IPS-NIHi7 (cell line): ENCODE results near the gene SBNO2.
A peak's percentile ranks its signal among the peaks of the same experiment; 100 is the strongest.
"Not testable (repeated sequence)": the region's sequence is repeated elsewhere in the genome, so short reads cannot be mapped to it uniquely, and the experiment has no call there.

ENCODE experiments used
- DNase-seq: peaks from one replicate; pipeline ENCODE4 v3.0.0; 2012; ENCODE audit warnings: mixed read lengths; ENCODE audit errors: extremely low spot score

Gene SBNO2

DNA sequence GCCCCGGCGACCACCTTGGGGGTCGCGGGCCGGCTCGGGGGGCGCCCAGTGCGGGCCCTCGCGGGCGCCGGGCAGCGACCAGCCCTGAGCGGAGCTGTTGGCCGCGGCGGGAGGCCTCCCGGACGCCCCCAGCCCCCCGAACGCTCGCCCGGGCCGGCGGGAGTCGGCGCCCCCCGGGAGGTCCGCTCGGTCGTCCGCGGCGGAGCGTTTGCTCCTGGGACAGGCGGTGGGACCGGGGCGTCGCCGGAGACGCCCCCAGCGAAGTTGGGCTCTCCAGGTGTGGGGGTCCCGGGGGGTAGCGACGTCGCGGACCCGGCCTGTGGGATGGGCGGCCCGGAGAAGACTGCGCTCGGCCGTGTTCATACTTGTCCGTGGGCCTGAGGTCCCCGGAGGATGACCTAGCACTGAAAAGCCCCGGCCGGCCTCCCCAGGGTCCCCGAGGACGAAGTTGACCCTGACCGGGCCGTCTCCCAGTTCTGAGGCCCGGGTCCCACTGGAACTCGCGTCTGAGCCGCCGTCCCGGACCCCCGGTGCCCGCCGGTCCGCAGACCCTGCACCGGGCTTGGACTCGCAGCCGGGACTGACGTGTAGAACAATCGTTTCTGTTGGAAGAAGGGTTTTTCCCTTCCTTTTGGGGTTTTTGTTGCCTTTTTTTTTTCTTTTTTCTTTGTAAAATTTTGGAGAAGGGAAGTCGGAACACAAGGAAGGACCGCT, 32.2 kb upstream of the SBNO2 start:
- DNase-seq = no peak

GRCh38 chr19:1205114-1206099, 31.3 kb upstream of the SBNO2 start, which contains the start of gene STK11:
TSS of gene STK11 (plus strand) at chr19:1205778. CDS start at chr19:1206914, 1,136 bp downstream.
- DNase-seq = peak; percentile 100

DNA sequence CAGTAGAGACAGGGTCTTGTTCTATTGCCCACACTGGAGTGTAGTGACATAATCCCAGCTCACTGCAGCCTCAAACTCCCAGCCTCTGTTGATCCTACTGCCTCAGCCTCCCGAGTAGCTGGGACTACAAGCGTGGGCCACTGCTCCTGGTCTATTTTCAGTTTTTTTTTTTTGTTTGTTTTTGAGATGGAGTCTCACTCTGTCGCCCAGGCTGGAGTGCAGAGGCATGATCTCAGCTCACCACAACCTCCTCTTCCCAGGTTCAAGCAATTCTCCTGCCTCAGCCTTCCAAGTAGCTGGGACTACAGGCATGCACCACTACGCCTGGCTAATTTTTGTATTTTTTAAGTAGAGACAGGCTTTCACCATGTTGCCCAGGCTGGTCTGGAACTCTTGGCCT, 26.5 kb upstream of the SBNO2 start:
- not testable (repeated sequence) for DNase-seq

GRCh38 chr19:1199531-1199930, 25.5 kb upstream of the SBNO2 start:
- no peak for DNase-seq

DNA sequence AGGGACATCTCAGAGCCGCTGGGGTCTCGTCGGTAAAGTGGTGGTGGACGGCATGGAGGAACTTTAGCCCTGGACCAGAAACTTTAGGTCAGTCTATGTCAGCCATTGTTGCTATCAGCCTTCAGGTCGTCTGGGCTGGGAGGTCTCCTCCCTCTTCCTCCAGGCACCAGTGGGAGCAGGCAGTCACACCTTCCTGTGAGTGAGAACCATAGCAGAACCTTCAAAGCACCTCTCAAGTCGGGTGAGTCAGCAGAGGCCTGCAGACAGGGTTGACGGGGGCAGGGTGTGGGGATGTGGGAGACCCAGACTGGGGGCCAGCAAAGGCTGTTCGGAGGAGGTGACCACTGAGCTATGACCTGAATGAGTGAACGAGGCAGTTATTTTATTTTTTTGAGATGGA, 15.4 kb upstream of the SBNO2 start:
- DNase-seq = no peak

GRCh38 chr19:1183543-1184172, 9.6 kb upstream of the SBNO2 start:
- DNase-seq = no peak

- no peak for DNase-seq
Measured at GRCh38 chr19:1182727-1183126, 8.7 kb upstream of the SBNO2 start.

DNA sequence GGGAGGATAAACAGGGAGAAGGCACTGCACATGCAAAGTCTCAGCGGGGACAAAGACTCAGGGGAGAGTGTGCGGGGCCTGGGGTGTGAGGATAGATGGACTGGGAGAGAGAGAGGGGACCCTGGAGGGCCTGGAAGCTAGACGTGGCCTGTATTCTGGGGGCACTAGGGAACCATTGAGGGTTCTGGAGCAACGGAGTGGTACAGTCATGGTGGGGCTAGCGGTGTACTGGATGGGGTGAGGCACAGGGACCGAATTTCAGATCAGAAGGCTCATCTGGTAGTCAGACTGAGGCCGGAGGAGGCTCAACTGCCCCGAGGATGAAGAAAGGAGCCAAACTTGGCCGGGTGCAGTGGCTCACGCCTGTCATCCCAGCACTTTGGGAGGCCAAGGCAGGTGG, 8.0 kb upstream of the SBNO2 start:
- DNase-seq = no peak

GRCh38 chr19:1181606-1182005, 7.5 kb upstream of the SBNO2 start:
- no peak for DNase-seq

- no peak for DNase-seq
Measured at GRCh38 chr19:1177322-1178114, 3.5 kb upstream of the SBNO2 start.

GRCh38 chr19:1173159-1173844, 766 bp downstream of the SBNO2 start:
- DNase-seq = no peak

DNA sequence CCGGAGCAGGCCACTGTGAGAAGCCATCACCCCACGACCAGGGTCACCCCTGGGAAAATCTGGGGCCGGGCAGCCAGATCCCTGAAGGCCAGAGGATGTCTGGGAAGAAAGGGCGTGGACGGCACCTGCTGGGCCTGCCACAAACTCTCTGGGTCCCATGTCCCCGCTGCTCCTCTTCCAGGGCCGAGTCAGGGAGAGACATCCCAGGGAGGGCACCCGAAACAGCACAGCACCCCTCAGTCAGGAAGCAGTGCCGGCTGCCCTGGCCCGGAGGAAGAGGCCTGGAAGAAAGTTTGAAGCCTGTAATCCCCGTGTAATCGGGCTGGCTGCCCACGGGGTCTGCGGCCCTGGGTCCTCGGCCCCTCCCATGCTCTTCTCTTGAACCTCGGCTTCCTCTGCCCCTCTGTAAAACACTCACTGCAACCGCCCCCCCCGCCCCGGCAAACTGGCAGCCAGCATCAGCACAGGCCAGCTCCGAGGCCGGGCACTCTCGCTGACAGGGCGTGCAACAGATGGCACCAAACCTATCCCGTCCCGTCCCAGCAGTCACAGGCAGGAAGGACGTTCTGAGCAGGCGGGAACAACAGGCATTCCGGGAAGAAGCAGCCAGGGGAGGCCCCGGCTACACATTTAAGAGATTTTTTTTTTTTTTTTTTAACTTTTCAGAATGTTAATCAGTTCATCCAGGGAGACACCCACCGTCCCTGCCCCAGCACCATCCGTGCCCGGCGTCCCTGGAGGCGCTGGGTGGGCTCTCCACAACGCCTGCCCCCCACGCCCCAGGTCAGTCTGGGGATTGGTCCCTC, 1.5 kb downstream of the SBNO2 start:
- DNase-seq = peak; percentile 61

- no peak for DNase-seq
Measured at GRCh38 chr19:1171755-1172352, 2.2 kb downstream of the SBNO2 start.

DNA sequence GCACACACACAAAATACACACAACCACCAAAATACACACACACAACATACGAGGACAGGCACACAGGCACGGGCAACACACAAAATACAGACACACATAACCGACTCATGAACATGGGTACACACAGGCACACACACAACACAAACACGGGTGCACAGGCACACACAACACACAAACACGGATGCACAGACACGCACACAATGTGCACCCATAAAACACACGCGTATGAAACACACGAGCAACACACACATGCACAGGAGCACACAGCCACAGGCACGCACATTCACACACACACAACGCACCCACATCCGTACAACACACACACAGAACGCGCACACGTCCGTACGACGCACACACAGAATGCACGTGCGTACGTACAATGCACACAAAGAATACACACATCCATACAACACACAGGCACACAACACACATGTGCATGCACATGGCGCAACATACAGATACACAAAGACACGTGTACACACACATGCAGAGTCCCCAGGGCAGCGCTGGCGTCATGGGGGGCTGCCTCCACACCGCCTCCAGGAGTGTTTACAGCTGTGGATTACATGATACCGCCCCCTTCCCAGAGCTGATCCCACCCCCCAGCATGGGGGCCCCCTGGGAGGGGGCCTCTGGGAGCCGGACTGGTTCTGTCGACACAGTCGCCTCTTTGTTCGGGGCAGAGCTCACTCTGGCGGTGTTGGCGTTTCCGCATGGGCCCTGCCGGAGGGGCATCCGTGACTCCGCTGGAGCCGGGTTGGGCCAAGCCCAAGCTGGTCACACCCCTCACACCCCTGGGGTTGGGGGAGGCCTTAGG, 2.9 kb downstream of the SBNO2 start:
- DNase-seq = no peak

GRCh38 chr19:1169921-1170885, 3.9 kb downstream of the SBNO2 start:
- no peak for DNase-seq

DNA sequence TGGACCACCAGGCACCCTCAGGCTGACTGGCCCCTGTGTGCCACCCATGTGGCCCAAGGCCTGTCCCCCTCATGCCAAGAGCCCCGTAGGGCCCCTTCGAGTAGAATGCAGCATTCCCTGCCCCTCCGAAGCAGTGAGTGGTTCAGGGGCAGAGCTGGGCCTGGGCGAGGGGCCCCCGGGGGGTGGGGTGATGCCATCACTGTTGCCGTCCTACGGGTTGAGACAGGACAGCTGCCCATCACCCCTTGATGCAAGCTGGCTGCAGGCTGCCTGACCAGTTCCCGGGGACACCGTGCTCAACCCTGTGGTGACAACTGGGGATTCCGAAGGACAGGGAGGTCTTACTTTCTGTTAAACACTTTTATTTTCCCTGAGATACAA, 4.7 kb downstream of the SBNO2 start:
- DNase-seq = no peak

DNA sequence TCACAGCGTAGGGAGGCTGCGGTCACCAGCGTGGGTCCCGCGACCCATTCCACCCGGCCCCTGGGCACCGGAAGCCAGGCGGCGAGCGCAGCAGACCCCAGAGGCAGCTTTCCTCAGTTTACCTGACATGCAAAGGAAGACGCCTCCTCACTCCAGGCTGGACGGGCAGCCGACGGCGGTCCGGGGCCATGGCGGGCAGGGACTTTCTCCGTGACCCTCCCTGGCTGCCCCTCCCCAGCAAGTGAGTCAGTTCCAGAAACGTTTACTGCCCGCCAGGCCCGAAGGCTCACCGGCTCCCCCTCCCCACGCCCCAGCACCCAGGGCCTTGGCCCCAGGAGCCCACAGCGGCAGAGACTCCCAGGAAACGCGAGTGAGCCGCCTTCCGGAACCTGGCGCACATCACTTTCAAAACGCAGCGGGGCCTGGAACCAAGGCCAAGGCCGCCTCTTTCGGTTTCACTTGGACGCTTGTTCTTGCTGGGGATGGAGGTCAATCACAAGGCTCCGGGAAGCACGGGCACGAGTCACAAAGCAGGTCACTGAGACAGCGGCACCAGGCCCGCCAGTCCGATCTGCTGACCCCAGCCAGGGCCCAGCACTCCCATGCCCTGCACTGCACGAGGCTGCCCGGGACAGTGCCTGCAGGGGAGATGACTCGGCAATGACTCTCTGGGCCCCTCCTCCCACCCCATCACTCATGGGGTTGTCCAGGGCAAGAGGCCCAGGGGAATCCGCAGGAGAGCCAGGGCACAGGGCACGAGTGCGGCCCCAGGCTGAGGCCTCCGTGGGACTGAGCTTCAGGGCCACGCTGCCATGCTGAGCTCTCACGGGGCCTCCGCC, 5.3 kb downstream of the SBNO2 start:
- no peak for DNase-seq
